HuH-7.5 (cell line): ENCODE measurements around the gene CNTROB.

Experiments
- DNase-seq: peaks from one replicate; pipeline ENCODE4 v3.0.0; 2011; ENCODE audit warnings: low spot score

The CNTROB gene

GRCh38 chr17:7987112-7987893 lies 55.3 kb downstream of the CNTROB start:
- DNase-seq, result no peak

DNA sequence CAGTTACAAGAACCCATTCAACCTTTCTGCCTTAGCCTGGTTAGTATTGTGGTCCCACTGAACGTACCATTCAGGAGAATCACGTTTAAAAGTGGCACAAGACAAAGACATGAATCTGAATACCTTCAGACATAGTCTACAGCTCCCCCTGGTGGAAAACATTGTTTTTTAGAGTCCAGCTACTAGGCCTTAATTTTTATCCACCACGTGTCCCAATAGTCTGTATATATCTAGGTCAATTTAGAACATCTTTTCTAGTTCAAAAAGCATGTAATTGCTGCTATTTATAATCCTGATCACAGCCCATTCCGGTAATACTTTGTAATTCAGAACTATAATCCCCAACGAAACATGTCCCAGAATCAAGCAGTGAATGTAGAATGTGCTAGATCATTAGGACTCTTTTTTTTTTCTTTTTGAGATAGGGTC lies 56.8 kb downstream of the CNTROB start:
- DNase-seq, result peak; percentile 59

DNA sequence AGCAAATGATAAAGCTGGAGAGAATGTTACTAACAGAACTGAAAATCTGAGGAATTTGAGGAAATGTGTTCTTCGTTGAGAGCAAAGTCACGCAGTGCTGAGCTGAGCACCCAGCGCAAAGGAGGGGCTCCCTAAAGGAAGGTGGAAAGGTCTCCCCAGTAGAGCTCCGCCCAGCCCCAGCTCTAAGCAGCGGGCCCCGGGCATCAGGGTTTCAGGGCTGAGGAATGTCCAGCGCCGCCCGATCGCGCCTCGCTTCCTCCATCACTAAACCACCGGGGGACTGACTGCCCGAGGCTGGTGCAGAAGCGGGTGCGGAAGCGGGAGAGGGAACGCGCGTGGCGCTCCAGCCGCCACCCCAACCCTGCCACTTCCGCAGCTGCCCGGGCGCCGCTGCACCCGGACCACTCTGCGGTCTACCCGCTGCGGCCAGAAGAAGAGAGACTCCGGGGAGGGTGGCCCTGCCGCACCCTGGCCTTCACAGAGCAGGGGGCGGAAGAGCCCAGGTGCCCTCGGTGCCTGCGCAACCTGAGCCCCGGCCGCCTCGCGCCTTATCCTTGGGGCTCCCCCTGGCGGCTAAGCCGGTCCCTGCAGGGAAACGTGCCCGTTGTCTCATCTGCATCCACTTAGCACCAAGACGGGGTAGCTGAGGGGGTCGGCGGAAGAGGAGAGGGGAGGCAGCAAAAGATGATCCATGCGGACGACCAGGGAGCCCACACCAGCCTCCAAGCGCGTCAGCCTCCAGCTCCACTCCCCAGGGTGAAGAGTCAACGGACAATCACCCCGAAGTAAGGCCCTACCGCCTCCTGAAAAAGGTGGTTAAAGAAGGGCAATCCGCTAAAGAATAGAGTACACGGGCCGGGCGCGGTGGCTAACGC lies 58.0 kb downstream of the CNTROB start:
- DNase-seq, result peak; percentile 78

GRCh38 chr17:7992516-7992915 lies 60.5 kb downstream of the CNTROB start:
- no peak for DNase-seq

DNA sequence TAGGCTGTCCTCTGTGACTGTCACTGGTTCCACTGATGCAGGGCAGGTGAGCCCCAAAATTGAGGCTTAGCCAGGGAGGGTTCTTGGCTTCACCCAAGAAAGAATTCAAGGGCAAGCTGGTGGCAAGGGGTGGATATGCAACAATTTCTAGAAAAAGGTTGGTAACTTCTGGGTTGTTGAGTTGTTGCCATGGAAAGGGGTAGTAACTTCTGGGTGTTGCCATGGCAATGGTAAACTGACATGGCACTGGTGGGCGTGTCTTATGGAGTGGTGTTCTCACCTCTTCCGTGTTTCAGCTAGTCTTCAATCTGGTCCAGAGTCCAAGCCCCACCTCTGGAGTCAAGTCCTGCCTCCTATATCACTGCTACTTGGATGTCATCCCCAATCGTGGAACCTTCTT lies 60.9 kb downstream of the CNTROB start:
- DNase-seq, result no peak

DNA sequence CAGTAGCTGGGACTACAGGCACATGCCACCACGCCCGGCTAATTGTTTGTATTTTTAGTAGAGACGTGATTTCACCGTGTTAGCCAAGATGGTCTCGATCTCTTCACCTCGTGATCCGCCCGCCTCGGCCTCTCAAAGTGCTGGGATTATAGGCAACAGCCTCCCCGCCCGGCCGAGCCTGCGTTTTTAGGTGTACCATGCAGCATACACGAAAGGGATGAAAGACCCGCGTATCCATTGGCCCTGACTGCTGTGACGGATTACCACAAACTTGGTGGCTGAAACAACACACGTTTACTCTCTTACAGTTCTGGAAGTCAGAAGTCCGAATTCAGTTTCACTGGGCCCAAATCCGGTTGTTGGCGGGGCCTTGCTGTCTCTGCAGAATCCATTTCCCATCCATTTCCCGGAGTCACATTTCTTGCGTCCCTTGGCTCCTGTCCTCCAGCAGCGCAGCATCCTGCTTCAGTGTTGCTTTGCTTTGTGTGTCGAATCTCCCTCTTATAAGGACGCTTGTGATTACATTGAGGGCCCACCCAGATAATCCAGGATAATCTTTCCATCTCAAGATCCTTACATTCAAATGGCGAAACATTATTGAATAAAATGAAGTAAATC lies 62.1 kb downstream of the CNTROB start:
- DNase-seq, result no peak

GRCh38 chr17:7995724-7996123 lies 63.7 kb downstream of the CNTROB start:
- no peak for DNase-seq

DNA sequence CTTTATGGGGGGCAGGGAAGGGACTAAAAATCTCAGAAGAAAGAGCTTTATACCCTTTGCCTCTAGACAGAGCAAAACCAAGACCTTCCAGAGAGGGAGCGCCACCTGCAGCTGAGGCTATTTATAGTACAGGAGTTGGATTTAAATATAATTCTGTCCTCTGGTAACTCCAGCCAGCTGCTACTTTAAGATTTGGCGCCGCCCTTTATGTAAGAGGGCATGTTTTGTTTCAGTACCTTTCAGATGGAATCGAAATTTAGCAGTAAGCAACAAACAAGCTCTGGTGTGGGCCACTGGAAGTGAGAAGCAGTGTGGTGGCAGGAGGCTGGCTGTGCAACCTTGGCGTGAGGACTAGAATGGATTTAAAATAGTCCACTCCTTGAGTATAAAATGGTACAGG lies 65.2 kb downstream of the CNTROB start:
- DNase-seq, result no peak
